NCI-H146 treated with DMSO at 0.1 percent for 48 hours (cell line): ENCODE measurements around the gene RBBP8NL.
A peak's percentile ranks its signal among the peaks of the same experiment; 100 is the strongest.

Source experiments
- DNase-seq: peaks from one replicate; lab custom pipeline; 2025; ENCODE audit not compliant: unreplicated experiment; lab: John Stamatoyannopoulos, UW

Gene RBBP8NL

DNA sequence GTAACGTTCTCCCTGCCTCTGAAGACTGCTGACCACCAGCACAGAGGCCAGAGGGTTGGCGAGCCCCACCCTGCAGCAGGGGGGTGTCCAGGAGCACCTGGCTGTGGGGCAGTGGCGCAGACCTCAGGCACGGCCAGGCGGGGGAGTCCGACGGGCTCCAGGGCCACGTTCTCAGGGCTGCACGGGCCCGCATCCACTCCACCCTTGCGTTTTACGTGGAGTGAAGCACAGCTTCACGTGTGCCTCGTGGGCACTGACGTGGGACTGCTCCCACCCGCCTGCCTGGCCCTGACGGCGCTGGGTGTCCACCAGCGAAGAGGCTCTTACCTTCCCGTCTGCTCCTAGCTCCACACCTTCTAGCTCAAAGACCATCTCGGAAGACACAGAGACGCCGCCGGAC, 33.5 kb downstream of the RBBP8NL start:
- no peak for DNase-seq

DNA sequence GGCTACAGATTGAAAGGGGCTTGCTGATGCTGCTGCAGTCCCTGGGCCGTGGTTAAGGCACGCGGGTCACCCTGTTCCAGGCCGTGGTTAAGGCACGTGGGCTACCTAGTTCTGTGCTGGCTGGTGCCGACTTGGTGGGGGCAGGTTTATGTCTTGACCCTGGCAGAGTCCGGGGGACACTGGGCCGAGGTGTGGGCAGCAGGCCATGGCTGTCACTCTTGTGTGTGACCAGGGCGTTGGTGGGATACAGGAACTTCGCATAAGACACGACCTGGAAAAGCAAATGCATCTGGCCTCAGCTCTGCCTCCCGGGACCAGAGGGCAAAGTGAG, 34.0 kb downstream of the RBBP8NL start:
- DNase-seq: no peak

DNA sequence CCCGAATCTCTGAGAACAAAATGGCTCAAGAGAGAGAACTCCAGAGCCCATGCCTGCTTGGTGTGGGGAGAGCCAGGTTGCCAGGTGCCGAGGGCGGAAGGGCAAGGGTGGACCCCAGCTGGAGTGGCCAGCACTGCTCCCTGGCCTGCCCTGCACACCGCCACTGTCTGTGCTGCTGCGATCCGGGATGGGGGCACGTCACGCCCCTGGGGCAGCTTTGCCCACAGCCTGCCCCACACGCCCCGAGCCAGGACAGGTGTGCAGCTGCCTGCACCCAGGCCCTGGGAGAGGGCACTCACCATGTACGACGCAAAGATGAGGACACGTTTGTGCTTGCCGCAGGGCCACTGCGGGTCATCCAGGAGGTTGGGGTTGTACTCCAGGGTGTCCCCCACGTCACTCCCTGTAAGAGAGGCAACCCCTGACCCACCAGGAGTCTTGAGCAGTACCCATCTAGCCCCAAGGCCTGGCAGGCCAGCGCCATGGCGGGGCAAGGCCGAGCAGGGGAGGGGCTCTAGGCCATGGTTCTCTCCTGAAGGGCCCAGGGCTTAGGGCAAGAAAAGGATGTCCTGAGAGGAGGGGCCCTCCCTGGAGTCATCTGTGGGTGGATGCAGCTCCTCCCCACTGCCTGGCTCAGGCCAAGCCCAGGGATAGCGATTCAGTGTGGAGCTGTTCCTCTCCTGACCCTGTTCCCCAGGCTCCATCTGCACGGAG, 34.6 kb downstream of the RBBP8NL start:
- no peak for DNase-seq

DNA sequence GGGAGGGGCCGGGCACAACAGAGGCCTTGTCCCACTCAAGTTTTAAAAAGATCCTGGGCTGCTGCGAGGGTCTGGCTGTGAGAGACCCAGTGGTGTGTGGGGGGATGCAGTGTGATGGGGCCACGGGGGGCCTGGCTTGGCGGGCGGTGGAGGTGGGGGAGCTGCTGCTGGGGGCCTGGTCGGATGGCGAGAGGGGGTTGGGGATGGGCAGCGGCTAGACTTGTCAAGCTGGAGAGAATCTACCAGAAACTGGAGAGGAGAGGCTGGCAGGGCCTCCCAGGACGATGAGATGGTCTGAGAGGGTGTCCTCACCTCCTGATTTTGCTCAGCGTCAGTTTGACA, 35.3 kb downstream of the RBBP8NL start:
- no peak for DNase-seq

DNA sequence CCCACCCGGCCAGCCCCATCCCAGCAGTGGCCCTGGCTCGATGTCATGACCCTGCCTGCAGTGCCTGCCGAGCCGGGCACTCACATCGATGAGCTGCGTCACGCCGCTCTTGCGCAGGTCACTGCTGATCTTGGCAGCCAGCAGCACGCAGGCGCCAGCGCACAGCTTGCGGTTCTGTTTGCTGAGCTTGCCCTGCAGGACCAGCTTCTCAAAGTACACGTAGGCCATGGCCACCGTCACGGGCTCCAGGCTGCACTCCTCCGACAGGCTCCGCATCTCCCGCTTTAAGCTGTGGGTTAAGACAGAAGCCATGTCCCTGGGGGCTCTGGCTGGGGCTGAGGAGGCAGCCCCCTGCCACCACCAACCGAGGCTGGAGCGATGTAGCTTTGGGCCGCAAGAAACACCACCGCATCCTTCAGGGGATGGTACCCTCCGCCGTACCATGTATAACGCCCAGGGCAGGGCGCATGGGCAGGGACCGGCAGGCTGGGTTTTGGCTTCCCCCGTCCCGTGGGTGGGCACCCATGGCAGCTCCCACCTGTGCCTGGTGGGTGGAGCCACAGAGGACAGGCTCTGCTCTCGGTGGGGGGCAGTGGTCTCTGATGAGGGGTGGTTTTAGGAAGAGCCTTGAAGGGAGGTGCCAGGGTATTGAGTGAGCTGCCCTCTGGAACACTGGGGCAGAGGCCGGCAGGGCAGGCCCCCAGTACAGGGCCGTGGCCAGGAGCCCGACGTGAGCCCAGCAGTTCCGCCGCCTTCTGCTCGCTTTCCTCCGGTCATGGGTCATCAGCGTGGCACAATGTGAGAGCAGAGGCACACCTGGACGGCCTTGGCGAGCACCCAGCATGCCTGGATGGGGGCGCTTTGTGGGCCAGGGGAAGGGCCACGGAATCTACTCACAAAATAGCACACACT, 35.9 kb downstream of the RBBP8NL start:
- DNase-seq: no peak

DNA sequence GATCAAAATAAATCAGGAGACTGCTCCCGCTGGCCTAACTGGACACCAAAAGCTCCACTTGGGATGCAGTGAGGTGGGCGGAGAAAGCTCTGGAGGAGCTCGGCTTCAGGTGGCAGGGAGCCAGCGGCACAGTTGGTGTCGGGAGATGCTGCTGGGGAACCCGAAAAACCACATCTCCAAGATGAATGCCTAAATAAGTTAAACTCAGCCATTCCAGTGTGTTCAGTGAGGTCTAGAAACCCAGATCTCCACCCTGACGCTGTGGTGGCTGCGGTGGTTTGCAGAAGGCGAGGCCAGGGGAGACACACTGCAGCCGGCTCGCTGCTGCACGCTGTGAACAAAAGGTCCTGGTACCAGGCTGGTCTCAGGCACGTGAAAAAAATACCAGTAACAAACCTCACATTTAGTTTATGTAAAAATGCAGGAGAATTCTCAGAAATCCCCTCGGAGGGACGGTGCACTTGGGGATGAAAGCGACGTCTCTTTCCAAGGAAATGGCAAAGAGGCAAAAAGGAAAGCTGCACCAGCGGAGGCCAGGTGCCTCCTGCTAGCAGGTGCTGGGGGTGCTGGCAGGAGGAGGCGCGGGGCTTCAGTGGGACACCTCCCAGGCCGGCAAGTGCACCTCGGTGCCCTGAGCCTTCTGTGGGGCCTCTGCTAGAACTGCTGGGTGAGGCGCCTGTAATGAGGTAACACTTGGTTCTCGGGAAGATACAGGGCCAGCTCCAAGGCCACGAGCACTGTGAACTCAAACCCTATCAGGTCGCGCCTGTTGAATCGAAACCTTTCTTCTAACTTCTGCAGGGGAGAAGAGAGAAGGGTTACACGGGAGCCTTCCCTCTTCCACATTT, 36.8 kb downstream of the RBBP8NL start:
- no peak for DNase-seq

DNA sequence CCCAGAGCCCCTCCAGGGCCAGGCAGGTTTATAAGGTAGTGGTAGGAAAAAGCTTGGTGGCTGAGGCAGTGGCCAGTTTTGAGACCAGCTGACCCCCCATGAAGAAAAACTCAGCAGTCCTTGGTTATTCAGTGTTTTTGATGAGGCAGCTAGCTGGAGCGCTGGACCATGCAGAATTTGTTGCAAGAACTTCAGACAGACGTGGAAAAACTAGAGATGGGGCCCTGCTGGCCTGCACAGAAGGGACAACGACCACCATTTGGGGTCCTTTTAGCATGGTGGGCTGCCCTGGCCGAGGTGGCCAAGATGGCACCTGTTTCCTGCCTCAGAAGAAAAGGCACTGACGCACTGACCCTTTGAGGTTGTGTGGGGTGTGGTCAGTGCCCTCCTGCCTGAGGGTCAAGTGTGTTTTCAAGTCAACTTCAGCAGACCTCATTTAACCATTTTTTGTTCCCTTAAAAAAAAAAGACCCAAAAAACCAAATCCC, 37.7 kb downstream of the RBBP8NL start:
- DNase-seq: no peak

DNA sequence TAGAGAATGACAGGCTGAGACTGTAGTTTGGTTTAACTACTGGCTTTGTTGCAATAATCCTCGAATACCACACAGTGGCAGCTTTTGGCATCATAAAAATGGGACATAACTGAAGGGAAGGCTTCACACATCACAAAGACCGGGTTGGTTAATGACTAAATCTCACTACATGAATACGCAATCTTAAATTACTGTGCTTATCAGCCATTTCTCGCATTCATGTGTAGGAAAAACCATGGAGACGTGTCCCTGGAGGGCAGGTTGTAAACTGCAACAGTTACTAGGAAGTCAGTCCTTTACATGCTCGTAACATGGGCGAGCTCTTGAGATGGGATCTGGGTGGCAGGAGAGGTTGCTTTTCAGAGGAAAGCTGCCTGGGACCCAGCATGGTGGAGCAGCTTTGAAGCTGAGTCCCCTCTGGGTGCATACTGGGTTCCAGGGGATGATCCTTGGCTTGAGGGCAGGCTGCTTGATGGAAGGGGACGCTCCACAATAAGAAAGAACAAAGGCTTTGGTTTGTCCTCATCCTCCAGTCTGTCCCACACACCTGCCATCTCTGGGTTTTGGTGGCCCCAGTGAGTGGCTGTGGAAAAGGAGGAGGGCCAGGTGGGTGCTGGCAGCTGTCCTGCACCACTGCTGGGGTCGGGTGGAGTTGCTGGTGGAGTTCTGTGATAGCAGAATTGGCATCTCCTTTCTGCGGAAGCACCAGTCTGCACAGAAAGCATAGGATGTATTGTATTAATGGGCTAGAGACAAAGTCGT, 38.3 kb downstream of the RBBP8NL start:
- no peak for DNase-seq

DNA sequence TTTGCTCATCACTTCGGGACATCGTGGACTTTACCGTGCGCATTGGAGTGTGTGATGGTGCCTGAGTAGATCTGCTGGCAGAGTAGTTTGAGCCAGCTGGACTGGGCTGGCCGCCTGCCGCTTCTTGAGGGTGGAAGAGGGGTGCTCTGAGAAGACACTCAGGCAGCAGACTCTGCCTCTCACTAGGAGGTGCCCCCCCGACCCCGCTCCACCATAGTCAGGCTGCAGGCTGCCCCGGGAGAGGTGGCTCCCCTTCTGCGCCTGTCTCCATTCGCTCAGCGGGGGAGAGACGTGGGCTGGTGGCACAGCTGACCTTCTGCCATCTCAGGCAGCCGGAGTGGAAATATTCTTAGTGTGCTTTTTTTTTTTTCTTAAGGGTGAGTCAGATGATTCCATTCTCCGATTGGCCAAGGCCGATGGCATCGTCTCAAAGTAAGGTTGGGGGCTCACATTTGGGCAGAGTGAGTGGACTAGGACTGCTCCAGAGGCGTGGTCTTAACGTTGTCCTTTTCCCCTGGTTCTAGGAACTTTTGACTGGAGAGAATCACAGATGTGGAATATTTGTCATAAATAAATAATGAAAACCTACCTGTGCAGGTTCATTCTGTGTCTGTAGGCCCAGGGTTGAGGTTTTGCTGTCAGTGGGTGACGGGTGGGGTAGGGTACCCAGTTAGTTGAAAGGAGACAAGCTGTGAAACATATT, 39.3 kb downstream of the RBBP8NL start:
- no peak for DNase-seq

DNA sequence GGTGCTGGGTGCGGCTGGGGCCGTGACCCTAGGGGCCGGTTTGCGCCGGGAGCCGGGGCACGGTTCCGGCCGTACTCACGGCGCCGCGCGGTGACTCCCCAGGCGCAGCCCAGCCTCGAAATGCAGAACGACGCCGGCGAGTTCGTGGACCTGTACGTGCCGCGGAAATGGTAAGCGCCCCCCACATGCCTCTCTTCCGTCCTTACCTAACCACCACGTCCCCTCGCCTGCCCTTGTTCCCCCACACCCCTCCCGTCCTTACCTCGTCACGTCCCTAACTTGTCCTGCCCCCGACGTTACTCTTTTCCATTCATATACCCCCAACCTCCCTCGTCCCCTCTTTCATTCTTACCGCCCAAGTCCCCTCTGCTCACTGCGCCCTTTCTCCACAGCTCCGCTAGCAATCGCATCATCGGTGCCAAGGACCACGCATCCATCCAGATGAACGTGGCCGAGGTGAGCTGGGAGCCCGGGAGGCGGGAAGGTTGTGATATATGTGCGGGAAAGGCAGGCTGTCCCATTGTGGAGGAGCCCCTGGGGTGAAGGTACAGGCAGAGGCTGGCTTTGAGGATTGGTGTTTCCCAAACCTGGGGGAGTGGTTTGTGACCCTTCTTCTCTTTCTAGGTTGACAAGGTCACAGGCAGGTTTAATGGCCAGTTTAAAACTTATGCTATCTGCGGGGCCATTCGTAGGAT, 40.0 kb downstream of the RBBP8NL start:
- DNase-seq: no peak

DNA sequence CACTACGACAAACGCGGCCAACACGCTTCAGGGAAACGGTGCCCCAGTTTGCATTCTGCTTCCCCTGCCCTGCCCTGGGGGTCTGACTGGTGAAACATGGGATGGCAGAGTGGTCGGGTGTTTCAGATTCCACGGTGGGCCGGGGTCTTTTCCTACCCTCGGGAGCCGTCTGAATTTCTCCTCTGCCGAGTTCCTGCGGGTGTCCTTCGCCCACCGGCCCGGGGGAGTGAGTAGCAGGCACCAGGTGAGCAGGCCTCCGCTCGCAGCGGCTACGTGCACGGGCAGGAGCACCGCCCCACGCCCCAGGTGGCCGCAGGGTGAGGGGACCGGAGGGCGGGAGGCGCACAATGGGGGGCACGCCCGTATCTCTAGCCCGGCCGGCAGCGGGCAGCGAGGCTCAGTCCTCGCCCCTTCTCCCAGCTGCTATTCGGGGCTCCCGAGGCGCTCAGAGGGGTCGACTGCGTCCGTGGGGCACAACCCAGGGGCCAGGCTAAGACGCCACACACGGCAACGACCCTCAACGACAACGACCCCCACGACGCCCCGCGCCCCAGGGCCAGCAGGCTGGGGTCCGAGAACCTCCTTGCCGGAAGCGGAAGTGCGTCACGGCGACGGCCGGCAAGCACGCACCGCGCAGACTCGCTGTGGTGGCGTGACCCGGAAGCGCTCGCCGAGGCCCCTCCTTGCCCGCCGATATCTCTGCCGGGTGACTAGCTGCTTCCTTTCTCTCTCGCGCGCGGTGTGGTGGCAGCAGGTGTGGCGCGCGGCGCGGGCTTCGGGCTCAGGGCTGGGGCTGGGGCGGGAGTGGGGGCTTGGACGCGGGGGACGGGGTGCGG, 40.7 kb downstream of the RBBP8NL start, which contains the start of gene RPS21:
RPS21 (plus strand) TSS at position 721 of the 836 bp plus-strand sequence. CDS start 236 bp downstream, outside the sequence.
- DNase-seq: peak; percentile 81

DNA sequence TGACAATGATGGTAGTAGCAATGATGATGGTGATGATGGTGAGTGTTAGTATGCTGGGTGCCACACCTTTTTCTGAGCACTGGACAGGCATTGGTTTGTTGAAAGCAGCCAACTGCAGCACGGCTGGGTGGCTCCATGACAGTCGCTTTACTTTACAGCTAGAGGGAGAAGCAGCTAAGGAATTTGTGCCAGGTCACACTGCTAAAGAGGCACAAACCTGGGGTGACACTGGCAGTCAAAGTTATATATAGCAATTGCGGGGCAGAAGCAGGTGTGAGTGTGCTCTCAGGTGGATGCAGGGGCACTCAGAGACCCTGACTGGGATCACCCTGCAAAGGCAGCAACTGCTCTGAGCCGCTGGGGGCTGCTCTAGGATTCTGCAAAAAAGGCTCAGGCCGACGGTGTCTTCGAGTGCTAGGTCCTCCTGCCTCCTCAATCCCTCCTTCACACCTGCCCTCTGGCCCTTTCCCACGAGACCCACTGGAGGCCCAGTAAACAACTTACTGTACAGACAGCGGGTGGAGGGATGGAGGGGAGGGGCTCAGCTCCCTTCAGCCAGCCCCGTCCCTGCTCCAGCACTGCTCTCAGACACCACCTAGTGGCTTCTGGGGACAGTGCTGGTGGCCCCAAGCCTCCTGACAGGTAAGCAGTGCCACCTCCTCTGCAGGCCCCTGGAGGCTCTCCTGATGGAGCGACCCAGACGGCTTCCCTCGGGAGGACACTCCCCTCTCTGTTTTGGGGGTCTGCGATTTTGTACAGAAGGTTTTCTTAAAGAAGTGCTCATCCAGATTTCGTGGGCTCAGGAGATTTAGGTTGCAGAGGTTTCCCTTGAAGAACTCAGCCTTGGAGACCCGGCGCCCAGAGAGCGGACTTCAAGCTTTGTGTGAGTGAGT, 44.8 kb downstream of the RBBP8NL start:
- DNase-seq: peak; percentile 76

DNA sequence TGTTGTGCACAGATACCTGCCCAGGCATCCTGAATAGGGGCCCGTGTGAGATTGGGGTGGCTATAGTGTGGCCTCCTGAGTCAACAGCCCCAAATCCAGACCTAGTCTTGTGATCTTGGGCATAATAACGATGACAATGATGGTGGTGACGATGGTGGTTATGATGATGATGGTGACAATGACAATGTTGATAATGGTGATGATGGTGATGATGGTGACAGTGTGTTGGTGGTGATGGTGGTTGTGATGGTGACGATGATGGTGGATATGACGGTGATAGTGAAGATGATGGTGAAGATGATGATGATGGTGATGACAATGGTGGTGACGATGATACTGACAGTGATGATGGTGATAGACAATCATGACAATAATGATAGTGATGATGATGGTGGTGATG, 45.5 kb downstream of the RBBP8NL start:
- no peak for DNase-seq

DNA sequence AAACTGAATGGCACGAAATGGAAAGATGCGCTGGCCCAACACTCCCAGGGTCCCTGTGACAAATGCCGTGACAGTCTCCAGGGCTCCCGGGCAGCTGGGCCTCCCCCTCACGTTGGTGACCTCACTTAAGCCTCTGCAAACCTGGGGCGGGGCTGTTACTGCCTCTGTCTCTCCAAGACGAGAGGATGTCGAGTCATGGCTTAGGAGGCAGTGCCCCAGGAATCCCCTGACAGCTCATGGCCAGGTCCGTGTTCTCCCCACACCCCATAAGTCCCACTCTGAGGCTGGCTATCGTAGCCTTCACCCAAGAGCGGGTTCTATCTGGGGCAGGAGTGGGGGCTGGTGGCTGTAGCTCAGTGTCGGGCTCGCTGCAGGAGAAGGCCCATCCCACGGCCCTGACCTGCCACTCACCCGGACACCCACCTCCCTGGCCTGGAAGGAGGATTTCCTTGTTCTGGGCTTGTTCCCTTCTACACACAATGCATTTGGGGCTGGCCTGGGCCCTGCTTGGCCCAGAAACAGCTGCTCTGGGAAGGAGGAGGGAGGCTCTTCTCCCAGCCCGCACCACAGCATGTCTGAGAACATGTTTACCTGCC, 46.0 kb downstream of the RBBP8NL start:
- no peak for DNase-seq

DNA sequence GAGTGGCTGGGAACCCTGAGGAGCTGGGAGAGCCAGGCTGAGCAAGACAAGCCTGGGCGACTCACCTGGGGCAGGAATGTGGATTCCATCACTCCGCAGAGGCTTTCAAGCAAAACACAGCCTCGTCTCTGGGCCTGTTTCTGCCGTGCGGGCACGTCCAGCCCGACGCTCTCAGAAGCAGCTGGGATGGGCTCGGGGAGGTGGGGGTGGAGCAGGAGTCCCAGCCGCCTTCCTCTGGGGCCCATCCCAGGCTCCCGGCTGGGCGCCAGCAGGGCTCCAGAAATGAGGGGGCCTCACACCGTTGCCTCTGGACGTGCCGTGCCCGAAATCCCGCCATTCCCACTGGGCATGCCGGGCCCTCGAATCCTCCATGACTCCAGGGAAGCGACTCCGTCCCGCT, 49.1 kb downstream of the RBBP8NL start:
- no peak for DNase-seq

DNA sequence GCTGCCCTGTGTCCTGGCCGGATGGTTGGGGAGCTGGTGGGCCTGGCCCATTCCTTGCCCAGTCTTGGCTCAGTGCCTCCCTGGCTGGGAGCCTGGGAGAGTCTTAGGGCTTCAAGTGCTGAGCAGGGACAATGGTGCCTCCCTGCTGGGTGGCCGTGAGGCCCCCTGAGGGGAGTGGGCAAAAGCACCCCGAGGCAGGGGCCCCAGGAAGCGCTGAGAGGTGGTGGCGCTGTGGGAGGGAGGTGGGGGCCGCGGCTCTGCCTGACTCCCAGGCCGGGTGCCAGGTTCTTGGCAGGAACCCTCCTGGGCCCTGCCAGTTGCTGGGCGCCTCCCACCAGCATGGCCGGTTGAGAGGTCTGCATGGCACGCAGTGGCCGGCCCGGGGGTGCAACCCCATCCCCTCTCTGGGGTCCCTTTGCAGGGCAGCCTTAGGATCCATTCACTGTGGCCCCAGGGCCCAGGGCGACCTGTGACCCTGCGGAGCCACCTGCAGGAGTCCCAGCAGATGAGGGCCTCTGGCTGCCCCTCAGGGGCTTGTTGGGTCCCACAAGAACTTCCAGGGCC, 49.6 kb downstream of the RBBP8NL start:
- DNase-seq: no peak

DNA sequence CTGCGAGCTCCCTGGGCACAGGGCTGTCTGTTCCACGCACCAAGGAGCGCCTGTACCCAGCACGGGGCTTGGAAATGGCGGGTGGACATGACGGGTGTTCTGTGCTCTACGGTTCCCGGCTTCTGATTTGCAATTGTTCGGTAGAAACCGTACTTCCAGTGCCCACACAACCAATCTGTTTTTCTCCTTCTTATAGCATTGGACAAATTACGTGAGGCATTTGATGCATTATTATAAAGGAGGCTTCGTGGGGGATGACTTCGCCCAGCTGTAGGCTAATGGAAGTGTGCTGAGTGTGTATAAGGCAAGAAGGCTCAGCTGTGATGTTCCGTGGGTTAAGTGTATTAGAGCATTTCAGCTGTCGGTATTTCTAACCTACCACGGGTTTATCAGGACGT, 50.3 kb downstream of the RBBP8NL start:
- DNase-seq: no peak
